Kidney (tissue), 14 donors: ENCODE measurements around the gene PRSS50. TPM values are rescaled to one million over a fixed set of nuclear protein-coding genes. Genes with fewer than 3 reads are reported as not detected.

ENCODE experiments used
- DNase-seq, 5 donors: peaks; one replicate each; pipeline ENCODE4 v3.0.0-alpha.2; 2013 to 2020
- FAIRE-seq: peaks from 2 replicates; lab custom pipeline; 2012; peaks lifted over from hg19 to GRCh38; lab: Jason Lieb, UNC
- H3K27ac ChIP-seq, 2 donors: one replicate each; pipeline ENCODE4 v1.7.0; 2013; ENCODE audit warnings: low read depth in 2 of 2, low read length in 2 of 2, inconsistent platforms in 1 of 2
- H3K27me3 ChIP-seq: one replicate; pipeline ENCODE4 v1.7.1; 2013; ENCODE audit warnings: low read length, inconsistent platforms; ENCODE audit not compliant: control insufficient read depth, insufficient read depth
- H3K36me3 ChIP-seq, 3 donors: one replicate each; pipeline versions ENCODE4 v1.7.0 to v1.7.1; 2013; ENCODE audit warnings: low read length in 3 of 3, control low read depth in 1 of 3, inconsistent platforms in 1 of 3; ENCODE audit not compliant: insufficient read depth in 3 of 3, control insufficient read depth in 2 of 3
- H3K4me1 ChIP-seq, 3 donors: one replicate each; pipeline versions ENCODE4 v1.7.0 to v1.7.1; 2013; ENCODE audit warnings: low read length in 3 of 3, inconsistent platforms in 1 of 3, low read depth in 1 of 3; ENCODE audit not compliant: control insufficient read depth in 2 of 3, insufficient read depth in 2 of 3
- H3K4me3 ChIP-seq, 3 donors: one replicate each; pipeline versions ENCODE4 v1.7.0 to v1.8.1; 2013; ENCODE audit warnings: low read length in 3 of 3, control low read depth in 1 of 3, inconsistent platforms in 1 of 3
- H3K9ac ChIP-seq, 3 donors: one replicate each; pipeline versions ENCODE4 v1.7.0 to v1.7.1; 2013; ENCODE audit warnings: low read length in 3 of 3, control low read depth in 1 of 3, inconsistent platforms in 1 of 3
- H3K9me3 ChIP-seq, 3 donors: one replicate each; pipeline versions ENCODE4 v1.7.0 to v1.7.1; 2013; ENCODE audit warnings: low read length in 3 of 3, control low read depth in 1 of 3, inconsistent platforms in 1 of 3; ENCODE audit not compliant: control insufficient read depth in 2 of 3, insufficient read depth in 1 of 3
- CTCF ChIP-seq: IDR thresholded peaks from 3 replicates; pipeline ENCODE4 v1.5.1; 2012; ENCODE audit warnings: mild to moderate bottlenecking, moderate library complexity, borderline replicate concordance; ENCODE audit not compliant: insufficient read depth; ENCODE audit errors: extremely low read depth
- intact Hi-C: fragments of 100-400 bp; cut with DNase I; formaldehyde crosslinking; loops from one replicate; pipeline ENCODE4 v1.11.1; 2022
- polyA plus RNA-seq: library from polyadenylated mRNA; stranded (reverse); fragments of 350-450 nt; fragmentation: Illumina TruSeq; extraction: RNeasy Lipid Tissue Mini Kit (QIAGEN cat#74804); gene quantifications from one replicate; pipeline ENCODE4 v1.2.3, GENCODE V29; 2014; ENCODE audit warnings: low read depth, low replicate concordance; ENCODE audit not compliant: insufficient read depth
- total RNA-seq: library from RNA; stranded (reverse); fragmentation: NEBNext Ultra II Directional; extraction: Animal tissue kit (Norgen Biotek cat#: 25700); gene quantifications from one replicate; pipeline ENCODE4 v1.2.1, GENCODE V29; 2021
- donor health status: control.
- donor health status: control.
- donor health status: control.
- donor health status: control.
- donor health status: control.
- donor health status: DM: yes; HTN: yes; CAD: no.
- donor health status: Normal renal cell carcinoma (clear cell type).

PRSS50 gene
- total and polyA plus RNA-seq, 2 donors from 2014 or later: 0.19 to 0.35 TPM

GRCh38 chr3:46667657-46668056 is 50.0 kb downstream of the PRSS50 start:
- DNase-seq (peak in 3 of 5 donors; percentile 3 to 62 (median 30)), FAIRE-seq (no peak)
- intact Hi-C loops: no loop called here
- H3K4me3 ChIP-seq: no peak overlapping the region
- no peaks in the 10 kb centered on the region for H3K27me3 ChIP-seq
- peaks cover 5 to 16% (median 8%) of the 10 kb centered on the region in 3 donors for H3K4me1 ChIP-seq
- H3K36me3 ChIP-seq: no peaks in the 10 kb centered on the region
- H3K9me3 ChIP-seq: no peaks in the 10 kb centered on the region
- no peak for TF ChIP-seq CTCF
- no peak overlapping the region for H3K27ac ChIP-seq
- no peak overlapping the region for H3K9ac ChIP-seq

GRCh38 chr3:46667061-46667621 is 50.5 kb downstream of the PRSS50 start:
- no peak for FAIRE-seq
- Histone ChIP-seq H3K27me3 (no peaks in the 10 kb centered on the region), H3K4me3 (no peak overlapping the region), H3K9ac (no peak overlapping the region), H3K4me1 (peaks cover 7 to 18% (median 8%) of the 10 kb centered on the region in 3 donors), H3K9me3 (no peaks in the 10 kb centered on the region), H3K27ac (peak overlapping the region in 1 of 2 donors; percentile 28), H3K36me3 (no peaks in the 10 kb centered on the region)
- no peak for TF ChIP-seq CTCF
- peak in 2 of 5 donors; percentile 7 to 69 for DNase-seq
- intact Hi-C loops: no loop called here

GRCh38 chr3:46666453-46666845 is 51.2 kb downstream of the PRSS50 start:
- peaks cover 7 to 18% (median 8%) of the 10 kb centered on the region in 3 donors for H3K4me1 ChIP-seq
- no peak overlapping the region for H3K9ac ChIP-seq
- DNase-seq: no peak
- no peak overlapping the region for H3K4me3 ChIP-seq
- no peaks in the 10 kb centered on the region for H3K36me3 ChIP-seq
- no peak overlapping the region for H3K27ac ChIP-seq
- intact Hi-C loops: no loop called here
- no peak for TF ChIP-seq CTCF
- H3K27me3 ChIP-seq: no peaks in the 10 kb centered on the region
- no peaks in the 10 kb centered on the region for H3K9me3 ChIP-seq
- FAIRE-seq: no peak
